Measurements from ENCODE around the gene MAP6D1.

Gene MAP6D1

GRCh38 chr3:183825456-183826161, at the start of gene MAP6D1:
Gene MAP6D1 (minus strand): TSS chr3:183825577. CDS start chr3:183825547, 30 bp downstream.
- DNase-seq: peak in 1 of 2 donors; percentile 26

GRCh38 chr3:183873914-183874313, 48.5 kb upstream of the MAP6D1 start:
- DNase-seq: no peak

- DNase-seq: no peak
These were observed 46.2 kb upstream of the MAP6D1 start for GRCh38 chr3:183871541-183871940.

GRCh38 chr3:183870563-183870962, 45.2 kb upstream of the MAP6D1 start:
- no peak for DNase-seq

- no peak for DNase-seq
These were observed 43.4 kb upstream of the MAP6D1 start for GRCh38 chr3:183868796-183869195.

- no peak for DNase-seq
These were observed 37.2 kb upstream of the MAP6D1 start for GRCh38 chr3:183862610-183863009.

GRCh38 chr3:183857863-183858262, 32.5 kb upstream of the MAP6D1 start:
- no peak for DNase-seq

- DNase-seq: no peak
These were observed 29.1 kb upstream of the MAP6D1 start for GRCh38 chr3:183854318-183855035.

GRCh38 chr3:183845608-183846288, 20.4 kb upstream of the MAP6D1 start:
- no peak for DNase-seq

GRCh38 chr3:183845090-183845489, 19.7 kb upstream of the MAP6D1 start:
- DNase-seq: no peak

- DNase-seq: no peak
These were observed 19.2 kb upstream of the MAP6D1 start for GRCh38 chr3:183844606-183845005.

- DNase-seq: no peak
These were observed 14.4 kb upstream of the MAP6D1 start for GRCh38 chr3:183839751-183840150.

GRCh38 chr3:183837894-183838293, 12.5 kb upstream of the MAP6D1 start:
- DNase-seq: no peak

- DNase-seq: no peak
These were observed 12.0 kb upstream of the MAP6D1 start for GRCh38 chr3:183837390-183837789.

GRCh38 chr3:183833516-183833915, 8.1 kb upstream of the MAP6D1 start:
- DNase-seq: no peak

- no peak for DNase-seq
These were observed 4.8 kb upstream of the MAP6D1 start for GRCh38 chr3:183830187-183830586.

- DNase-seq: no peak
These were observed 4.1 kb upstream of the MAP6D1 start for GRCh38 chr3:183829466-183829865.

- DNase-seq: no peak
These were observed 3.1 kb upstream of the MAP6D1 start for GRCh38 chr3:183828538-183828870.

GRCh38 chr3:183827809-183828537, 2.6 kb upstream of the MAP6D1 start:
- DNase-seq: no peak

- DNase-seq: no peak
These were observed 1.3 kb upstream of the MAP6D1 start for GRCh38 chr3:183826448-183827250.

- no peak for DNase-seq
These were observed 469 bp downstream of the MAP6D1 start for GRCh38 chr3:183824761-183825455.

GRCh38 chr3:183823963-183824362, 1.4 kb downstream of the MAP6D1 start:
- no peak for DNase-seq

Measured in stimulated activated CD4-positive, alpha-beta T cell treated with anti-CD3 and anti-CD28 coated beads, Interleukin-2, amount 100 ng/mL, for 48 hours (primary cell).